ENCODE results near the gene RTP3.

RTP3 gene

GRCh38 chr3:46500656-46501635, 3.2 kb downstream of the RTP3 start:
- no peak for TF ChIP-seq CTCF (IDR thresholded peaks at IDR 0.05; ENCODE audit: low read depth, low read length)

GRCh38 chr3:46501702-46502101, 3.9 kb downstream of the RTP3 start:
- TF ChIP-seq CTCF (IDR thresholded peaks at IDR 0.05; ENCODE audit: low read depth, low read length) = no peak
- peak; percentile 34 for DNase-seq (ENCODE audit: extremely low read depth, low read depth)

More at GRCh38 chr3:46500656-46501635, 3.2 kb downstream of the RTP3 start:
- peak; percentile 40 for DNase-seq (ENCODE audit: extremely low read depth, low read depth)

- no peak for TF ChIP-seq CTCF (IDR thresholded peaks at IDR 0.05; ENCODE audit: low read depth, low read length)
- no peak for DNase-seq (ENCODE audit: extremely low read depth, low read depth)
These were observed 5.6 kb downstream of the RTP3 start for GRCh38 chr3:46503200-46503874.

GRCh38 chr3:46504789-46505188, 7.0 kb downstream of the RTP3 start:
- no peak for TF ChIP-seq CTCF (IDR thresholded peaks at IDR 0.05; ENCODE audit: low read depth, low read length)
- no peak for DNase-seq (ENCODE audit: extremely low read depth, low read depth)

- no peak for DNase-seq (ENCODE audit: extremely low read depth, low read depth)
- TF ChIP-seq CTCF (IDR thresholded peaks at IDR 0.05; ENCODE audit: low read depth, low read length) = no peak
These were observed 8.2 kb downstream of the RTP3 start for GRCh38 chr3:46505953-46506352.

GRCh38 chr3:46506526-46506925, 8.8 kb downstream of the RTP3 start:
- no peak for DNase-seq (ENCODE audit: extremely low read depth, low read depth)
- TF ChIP-seq CTCF (IDR thresholded peaks at IDR 0.05; ENCODE audit: low read depth, low read length) = no peak
